HUES64 (cell line): ENCODE measurements around the gene LCN10.

Experiments
- H3K27ac ChIP-seq: 2 replicates; pipeline ENCODE4 v1.7.0; 2013; ENCODE audit warnings: low read depth, low read length, inconsistent platforms
- H3K27me3 ChIP-seq: 2 replicates; pipeline ENCODE4 v1.6.1; 2013; ENCODE audit warnings: mild to moderate bottlenecking, low read length; ENCODE audit not compliant: insufficient read depth
- H3K36me3 ChIP-seq: 2 replicates; pipeline ENCODE4 v1.6.1; 2013; ENCODE audit warnings: mild to moderate bottlenecking, low read length; ENCODE audit not compliant: insufficient read depth
- H3K4me1 ChIP-seq: 2 replicates; pipeline ENCODE4 v1.6.1; 2013; ENCODE audit warnings: mild to moderate bottlenecking, low read length, moderate library complexity; ENCODE audit not compliant: insufficient read depth
- H3K4me3 ChIP-seq: 2 replicates; pipeline ENCODE4 v1.5.1; 2013; ENCODE audit warnings: mild to moderate bottlenecking, low read length, moderate library complexity
- H3K9ac ChIP-seq: 2 replicates; pipeline ENCODE4 v1.6.1; 2013; ENCODE audit warnings: mild to moderate bottlenecking, low read depth, low read length
- H3K9me3 ChIP-seq: 2 replicates; pipeline ENCODE4 v1.6.1; 2013; ENCODE audit warnings: low read depth, low read length; ENCODE audit not compliant: insufficient read depth
- WGBS: fragments of 150-250, 120-280 bp; methylation state at CpG from one replicate; pipeline ENCODE4 v1.1.7; 2013; ENCODE audit warnings: missing lambda C conversion rate; 5-methylcytosine and 5-hydroxymethylcytosine counted together

LCN10 gene

GRCh38 chr9:136784997-136785361 lies 42.2 kb upstream of the LCN10 start:
- Histone ChIP-seq H3K9ac (no peak overlapping the region), H3K4me1 (no peaks in the 10 kb centered on the region), H3K4me3 (no peak overlapping the region), H3K36me3 (no peaks in the 10 kb centered on the region), H3K27me3 (peaks cover 2% of the 10 kb centered on the region; the same call in 1 of the 2 replicates), H3K9me3 (no peaks in the 10 kb centered on the region), H3K27ac (no peak overlapping the region)
- 88% methylated on average over 6 of the region's 6 CpGs for WGBS

GRCh38 chr9:136784249-136784996 lies 41.7 kb upstream of the LCN10 start:
- peaks cover 3% of the 10 kb centered on the region; the same call in 1 of the 2 replicates for H3K27me3 ChIP-seq
- 77% methylated on average over 9 of the region's 9 CpGs for WGBS
- H3K9ac ChIP-seq: no peak overlapping the region
- H3K4me1 ChIP-seq: no peaks in the 10 kb centered on the region
- H3K27ac ChIP-seq: no peak overlapping the region
- H3K4me3 ChIP-seq: no peak overlapping the region
- no peaks in the 10 kb centered on the region for H3K9me3 ChIP-seq
- no peaks in the 10 kb centered on the region for H3K36me3 ChIP-seq

- H3K9me3 ChIP-seq: no peaks in the 10 kb centered on the region
- H3K27me3 ChIP-seq: peaks cover 6% of the 10 kb centered on the region
- no peak overlapping the region for H3K4me3 ChIP-seq
- WGBS: 92% methylated on average over 3 of the region's 3 CpGs
- H3K9ac ChIP-seq: no peak overlapping the region
- no peaks in the 10 kb centered on the region for H3K4me1 ChIP-seq
- no peak overlapping the region for H3K27ac ChIP-seq
- no peaks in the 10 kb centered on the region for H3K36me3 ChIP-seq
These were observed 39.7 kb upstream of the LCN10 start for GRCh38 chr9:136782452-136782851.

DNA sequence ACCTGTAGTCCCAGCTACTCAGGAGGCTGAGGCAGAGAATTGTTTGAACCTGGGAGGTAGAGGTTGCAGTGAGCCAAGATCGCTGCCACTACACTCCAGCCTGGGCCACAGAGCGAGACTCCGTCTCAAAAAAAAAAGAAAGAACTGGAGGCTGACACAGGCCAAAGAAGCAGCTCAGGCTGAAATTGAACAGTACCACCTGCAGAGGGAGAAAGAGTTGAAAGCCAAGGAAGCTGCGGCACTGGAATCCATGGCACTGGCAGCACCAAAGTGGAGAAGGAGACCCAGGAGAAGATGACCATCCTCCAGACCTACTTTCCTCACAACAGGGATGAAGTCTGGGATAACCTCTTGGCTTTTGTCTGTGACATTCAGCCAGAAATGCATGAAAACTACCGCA lies 37.1 kb upstream of the LCN10 start:
- no peaks in the 10 kb centered on the region for H3K36me3 ChIP-seq
- 70% methylated on average over 5 of the region's 5 CpGs for WGBS
- no peak overlapping the region; the same call in 1 of the 2 replicates for H3K27ac ChIP-seq
- peaks cover 6% of the 10 kb centered on the region for H3K27me3 ChIP-seq
- H3K4me1 ChIP-seq: no peaks in the 10 kb centered on the region
- H3K9ac ChIP-seq: no peak overlapping the region
- H3K4me3 ChIP-seq: no peak overlapping the region
- no peaks in the 10 kb centered on the region for H3K9me3 ChIP-seq

GRCh38 chr9:136777359-136777758 lies 34.6 kb upstream of the LCN10 start:
- H3K36me3 ChIP-seq: no peaks in the 10 kb centered on the region
- peaks cover 6% of the 10 kb centered on the region for H3K27me3 ChIP-seq
- no peak overlapping the region for H3K4me3 ChIP-seq
- H3K9me3 ChIP-seq: peaks cover 12% of the 10 kb centered on the region; the same call in 1 of the 2 replicates
- H3K27ac ChIP-seq: no peak overlapping the region
- H3K4me1 ChIP-seq: no peaks in the 10 kb centered on the region
- H3K9ac ChIP-seq: no peak overlapping the region
- 81% methylated on average over 14 of the region's 14 CpGs for WGBS

- 92% methylated on average over 7 of the region's 7 CpGs for WGBS
- H3K36me3 ChIP-seq: no peaks in the 10 kb centered on the region
- H3K9ac ChIP-seq: no peak overlapping the region
- peaks cover 6% of the 10 kb centered on the region for H3K27me3 ChIP-seq
- H3K27ac ChIP-seq: no peak overlapping the region
- peaks cover 12% of the 10 kb centered on the region; the same call in 1 of the 2 replicates for H3K9me3 ChIP-seq
- H3K4me3 ChIP-seq: no peak overlapping the region
- no peaks in the 10 kb centered on the region for H3K4me1 ChIP-seq
These were observed 34.2 kb upstream of the LCN10 start for GRCh38 chr9:136776947-136777346.

GRCh38 chr9:136775191-136775590 lies 32.5 kb upstream of the LCN10 start:
- no peak overlapping the region for H3K27ac ChIP-seq
- H3K4me1 ChIP-seq: no peaks in the 10 kb centered on the region
- peaks cover 12% of the 10 kb centered on the region; the same call in 1 of the 2 replicates for H3K9me3 ChIP-seq
- H3K27me3 ChIP-seq: peaks cover 6% of the 10 kb centered on the region
- no peak overlapping the region for H3K9ac ChIP-seq
- WGBS: 92% methylated on average over 6 of the region's 6 CpGs
- H3K36me3 ChIP-seq: no peaks in the 10 kb centered on the region
- no peak overlapping the region for H3K4me3 ChIP-seq

DNA sequence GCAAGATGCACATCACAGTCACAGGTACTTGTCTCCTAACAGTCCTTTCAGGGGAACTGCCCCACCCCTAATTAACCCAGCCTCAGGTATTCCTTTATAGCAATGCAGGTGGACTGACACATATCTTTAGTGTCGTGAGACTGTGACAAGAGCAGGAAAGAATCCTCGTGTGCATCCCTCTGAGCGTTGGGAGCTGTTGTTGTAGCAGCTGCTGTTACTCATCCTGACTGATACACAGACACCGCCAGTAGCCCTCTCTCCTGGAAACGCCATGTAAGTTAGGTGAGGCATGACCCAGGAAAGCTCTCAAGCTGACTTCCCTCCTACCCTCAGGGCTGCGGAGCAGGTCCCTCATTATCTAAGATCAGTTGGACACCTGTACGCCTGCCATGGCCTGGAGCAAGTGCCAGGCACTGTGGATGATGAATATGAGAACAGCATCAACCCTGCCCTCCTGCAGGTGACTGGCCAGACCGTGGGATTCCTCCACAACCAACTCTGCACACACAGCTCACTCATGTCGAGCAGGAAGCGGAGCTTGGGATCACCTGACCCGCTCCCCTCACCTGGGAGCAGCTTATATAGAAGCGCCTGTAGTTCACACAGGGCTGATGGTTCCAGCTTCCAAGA lies 31.8 kb upstream of the LCN10 start:
- 87% methylated on average over 12 of the region's 12 CpGs for WGBS
- H3K36me3 ChIP-seq: no peaks in the 10 kb centered on the region
- H3K9ac ChIP-seq: no peak overlapping the region
- H3K4me3 ChIP-seq: no peak overlapping the region
- no peaks in the 10 kb centered on the region for H3K4me1 ChIP-seq
- H3K27ac ChIP-seq: no peak overlapping the region
- peaks cover 3% of the 10 kb centered on the region for H3K27me3 ChIP-seq
- peaks cover 12% of the 10 kb centered on the region; the same call in 1 of the 2 replicates for H3K9me3 ChIP-seq

DNA sequence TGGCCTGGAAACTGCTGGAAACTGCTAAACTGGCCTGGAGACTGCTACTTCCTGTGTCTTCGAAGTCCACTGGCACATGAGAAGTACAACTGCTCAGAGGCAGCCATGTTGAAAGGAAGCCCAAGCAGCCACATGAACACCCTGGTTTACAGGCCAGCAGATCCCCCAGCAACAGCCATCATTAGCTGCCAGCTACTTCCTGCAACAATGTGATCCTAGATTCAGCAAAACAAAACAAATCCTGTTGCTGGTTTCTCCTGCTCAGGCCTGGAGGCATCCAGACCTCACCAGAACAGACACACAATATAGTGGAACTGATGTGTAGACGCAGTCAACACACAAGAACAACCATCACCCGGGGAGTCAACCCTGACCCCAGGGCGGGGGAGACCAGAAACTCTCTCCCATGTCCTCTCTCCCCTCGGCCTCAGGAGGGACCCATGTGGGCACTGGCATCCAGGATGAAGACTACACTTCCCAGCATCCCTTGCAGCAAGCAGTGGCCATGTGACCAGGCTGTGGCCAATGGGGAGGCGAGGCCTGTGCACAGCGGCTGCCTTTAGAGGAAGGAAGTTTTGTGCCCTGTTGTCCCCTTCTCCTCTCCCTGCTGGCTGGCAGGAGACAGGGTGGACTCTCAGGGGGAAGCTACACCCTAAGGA lies 30.8 kb upstream of the LCN10 start:
- H3K9me3 ChIP-seq: peaks cover 12% of the 10 kb centered on the region; the same call in 1 of the 2 replicates
- H3K9ac ChIP-seq: no peak overlapping the region
- H3K27ac ChIP-seq: no peak overlapping the region
- no peaks in the 10 kb centered on the region for H3K4me1 ChIP-seq
- H3K27me3 ChIP-seq: peaks cover 3% of the 10 kb centered on the region; the same call in 1 of the 2 replicates
- H3K36me3 ChIP-seq: no peaks in the 10 kb centered on the region
- no peak overlapping the region for H3K4me3 ChIP-seq
- 79% methylated on average over 7 of the region's 7 CpGs for WGBS

GRCh38 chr9:136771907-136772415 lies 29.2 kb upstream of the LCN10 start:
- Histone ChIP-seq H3K27me3 (no peaks in the 10 kb centered on the region), H3K36me3 (no peaks in the 10 kb centered on the region), H3K9ac (no peak overlapping the region), H3K27ac (no peak overlapping the region), H3K4me1 (no peaks in the 10 kb centered on the region), H3K9me3 (peaks cover 12% of the 10 kb centered on the region; the same call in 1 of the 2 replicates), H3K4me3 (no peak overlapping the region)
- 92% methylated on average over 3 of the region's 3 CpGs for WGBS

GRCh38 chr9:136769710-136770191 lies 27.0 kb upstream of the LCN10 start:
- H3K27me3 ChIP-seq: no peaks in the 10 kb centered on the region
- H3K36me3 ChIP-seq: no peaks in the 10 kb centered on the region
- peaks cover 12% of the 10 kb centered on the region; the same call in 1 of the 2 replicates for H3K9me3 ChIP-seq
- 12% methylated on average over 16 of the region's 16 CpGs for WGBS
- no peaks in the 10 kb centered on the region for H3K4me1 ChIP-seq
- H3K4me3 ChIP-seq: peak overlapping the region; percentile 46
- no peak overlapping the region for H3K27ac ChIP-seq
- H3K9ac ChIP-seq: no peak overlapping the region
